ENCODE data around the gene THAP3. TPM values are rescaled to one million over a fixed set of nuclear protein-coding genes. Genes with fewer than 3 reads are reported as not detected.
A peak's percentile ranks its signal among the peaks of the same experiment; 100 is the strongest.

The THAP3 gene
- total RNA-seq, 1 donor from 2014 or later: 25.0 TPM

GRCh38 chr1:6596351-6596750 is 28.3 kb upstream of the THAP3 start:
- no peak overlapping the region for H3K4me2 ChIP-seq
- H3K4me1 Mint-ChIP-seq: peaks cover 20% of the 10 kb centered on the region
- H3F3A ChIP-seq (ENCODE audit: low read depth): peaks cover 7% of the 10 kb centered on the region
- peaks cover 7% of the 10 kb centered on the region for H3K27me3 Mint-ChIP-seq (ENCODE audit: insufficient read depth, low read depth)
- peaks cover 41% of the 10 kb centered on the region for H4K20me1 ChIP-seq (ENCODE audit: low read depth)
- H3K27ac ChIP-seq: no peak overlapping the region
- H2AFZ ChIP-seq (replicated peaks): no peak overlapping the region
- TF ChIP-seq CTCF (IDR thresholded peaks at IDR 0.05) (no peak), EZH2 (IDR thresholded peaks at IDR 0.05) (no peak), EZH2phosphoT487 (IDR thresholded peaks at IDR 0.05) (no peak)
- H3K9ac ChIP-seq: no peak overlapping the region
- H3K79me2 ChIP-seq (ENCODE audit: low read depth): peaks cover 37% of the 10 kb centered on the region
- H3K4me1 ChIP-seq: peaks cover 15% of the 10 kb centered on the region
- H3K4me3 ChIP-seq: no peak overlapping the region
- H3K9me3 Mint-ChIP-seq: no peaks in the 10 kb centered on the region
- no peak overlapping the region for H3K4me3 Mint-ChIP-seq
- DNase-seq (ENCODE audit: low spot score): no peak
- H3K27me3 ChIP-seq: peaks cover 11% of the 10 kb centered on the region
- H3K9me3 ChIP-seq (ENCODE audit: low read depth): no peaks in the 10 kb centered on the region
- peaks cover 6% of the 10 kb centered on the region for H3K36me3 Mint-ChIP-seq
- H3K27ac Mint-ChIP-seq: peak overlapping the region; percentile 43
- no peaks in the 10 kb centered on the region for H3K36me3 ChIP-seq

- Mint-ChIP-seq H3K9me3 (no peaks in the 10 kb centered on the region), H3K36me3 (peaks cover 6% of the 10 kb centered on the region), H3K27me3 (ENCODE audit: insufficient read depth, low read depth) (peaks cover 7% of the 10 kb centered on the region), H3K4me1 (peaks cover 20% of the 10 kb centered on the region), H3K4me3 (no peak overlapping the region), H3K27ac (no peak overlapping the region)
- Histone ChIP-seq H3K4me1 (peaks cover 20% of the 10 kb centered on the region), H4K20me1 (ENCODE audit: low read depth) (peaks cover 40% of the 10 kb centered on the region), H3K79me2 (ENCODE audit: low read depth) (peaks cover 43% of the 10 kb centered on the region), H3K4me3 (no peak overlapping the region), H2AFZ (replicated peaks) (no peak overlapping the region), H3K9ac (no peak overlapping the region), H3F3A (ENCODE audit: low read depth) (peaks cover 13% of the 10 kb centered on the region), H3K36me3 (no peaks in the 10 kb centered on the region), H3K27ac (no peak overlapping the region), H3K27me3 (peaks cover 19% of the 10 kb centered on the region), H3K4me2 (no peak overlapping the region), H3K9me3 (ENCODE audit: low read depth) (no peaks in the 10 kb centered on the region)
- no peak for DNase-seq (ENCODE audit: low spot score)
- TF ChIP-seq CTCF (IDR thresholded peaks at IDR 0.05) (no peak), EZH2 (IDR thresholded peaks at IDR 0.05) (no peak), EZH2phosphoT487 (IDR thresholded peaks at IDR 0.05) (no peak)
These were observed 27.5 kb upstream of the THAP3 start for GRCh38 chr1:6596886-6597776.

- H4K20me1 ChIP-seq (ENCODE audit: low read depth): peaks cover 40% of the 10 kb centered on the region
- Mint-ChIP-seq H3K4me1 (peaks cover 20% of the 10 kb centered on the region), H3K27ac (no peak overlapping the region), H3K36me3 (peaks cover 6% of the 10 kb centered on the region), H3K9me3 (no peaks in the 10 kb centered on the region), H3K4me3 (no peak overlapping the region), H3K27me3 (ENCODE audit: insufficient read depth, low read depth) (peaks cover 7% of the 10 kb centered on the region)
- H3K4me3 ChIP-seq: no peak overlapping the region
- H3K36me3 ChIP-seq: no peaks in the 10 kb centered on the region
- peaks cover 23% of the 10 kb centered on the region for H3K27me3 ChIP-seq
- peaks cover 43% of the 10 kb centered on the region for H3K79me2 ChIP-seq (ENCODE audit: low read depth)
- peaks cover 20% of the 10 kb centered on the region for H3K4me1 ChIP-seq
- H3K27ac ChIP-seq: no peak overlapping the region
- no peak overlapping the region for H3K4me2 ChIP-seq
- no peaks in the 10 kb centered on the region for H3K9me3 ChIP-seq (ENCODE audit: low read depth)
- TF ChIP-seq CTCF (IDR thresholded peaks at IDR 0.05) (no peak), EZH2phosphoT487 (IDR thresholded peaks at IDR 0.05) (no peak), EZH2 (IDR thresholded peaks at IDR 0.05) (no peak)
- H2AFZ ChIP-seq (replicated peaks): no peak overlapping the region
- no peak overlapping the region for H3K9ac ChIP-seq
- no peak for DNase-seq (ENCODE audit: low spot score)
- peaks cover 19% of the 10 kb centered on the region for H3F3A ChIP-seq (ENCODE audit: low read depth)
These were observed 26.9 kb upstream of the THAP3 start for GRCh38 chr1:6597777-6598131.
